GM19035 (cell line): ENCODE measurements around the gene SLC10A2.

ENCODE experiments used
- ATAC-seq: cut with Tn5 transposase; IDR thresholded peaks from one replicate; pipeline ENCODE4 v1.9.1; 2021; ENCODE audit not compliant: unreplicated experiment

The SLC10A2 gene

GRCh38 chr13:103055166-103055565 is 11.1 kb downstream of the SLC10A2 start:
- ATAC-seq: no peak

GRCh38 chr13:103046676-103047075 is 19.5 kb downstream of the SLC10A2 start:
- no peak for ATAC-seq

- ATAC-seq: no peak
These were observed 22.2 kb downstream of the SLC10A2 start for GRCh38 chr13:103044056-103044455.

GRCh38 chr13:103040006-103040405 is 26.2 kb downstream of the SLC10A2 start:
- ATAC-seq: no peak

- ATAC-seq: no peak
These were observed 27.0 kb downstream of the SLC10A2 start for GRCh38 chr13:103039183-103039582.

GRCh38 chr13:103036268-103036667 is 29.9 kb downstream of the SLC10A2 start:
- no peak for ATAC-seq

GRCh38 chr13:103033999-103034398 is 32.2 kb downstream of the SLC10A2 start:
- no peak for ATAC-seq

- ATAC-seq: peak; percentile 84
These were observed 34.8 kb downstream of the SLC10A2 start for GRCh38 chr13:103031332-103031873.

GRCh38 chr13:103030776-103031175 is 35.4 kb downstream of the SLC10A2 start:
- ATAC-seq: no peak

- no peak for ATAC-seq
These were observed 36.4 kb downstream of the SLC10A2 start for GRCh38 chr13:103029798-103030197.

GRCh38 chr13:103022336-103022735 is 43.9 kb downstream of the SLC10A2 start:
- ATAC-seq: no peak

GRCh38 chr13:103018556-103018955 is 47.7 kb downstream of the SLC10A2 start:
- ATAC-seq: no peak

GRCh38 chr13:103012646-103013045 is 53.6 kb downstream of the SLC10A2 start:
- ATAC-seq: no peak

GRCh38 chr13:103009051-103009840 is 57.0 kb downstream of the SLC10A2 start:
- no peak for ATAC-seq

GRCh38 chr13:103007427-103007762 is 58.8 kb downstream of the SLC10A2 start:
- ATAC-seq: no peak

- peak; percentile 95 for ATAC-seq
These were observed 59.4 kb downstream of the SLC10A2 start for GRCh38 chr13:103006641-103007426.

- no peak for ATAC-seq
These were observed 61.4 kb downstream of the SLC10A2 start for GRCh38 chr13:103004661-103005345.

GRCh38 chr13:103003631-103004030 is 62.6 kb downstream of the SLC10A2 start:
- no peak for ATAC-seq

GRCh38 chr13:103002279-103002678 is 63.9 kb downstream of the SLC10A2 start:
- no peak for ATAC-seq

GRCh38 chr13:103000157-103000556 is 66.1 kb downstream of the SLC10A2 start:
- no peak for ATAC-seq

- no peak for ATAC-seq
These were observed 66.7 kb downstream of the SLC10A2 start for GRCh38 chr13:102999499-102999898.
